GM23248 (cell line): ENCODE results near the gene PTPRU. TPM values are rescaled to one million over a fixed set of nuclear protein-coding genes. Genes with fewer than 3 reads are reported as not detected.

Source experiments
- DNase-seq: peaks from one replicate; pipeline ENCODE4 v3.0.0-alpha.2; 2015
- H2AFZ ChIP-seq: fragments of 200-600 bp; sonication (generic); 2 replicates; pipeline ENCODE4 v1.6.1; 2016; ENCODE audit warnings: antibody characterized with exemption
- H3F3A ChIP-seq: fragments of 200-600 bp; sonication (generic); 2 replicates; pipeline ENCODE4 v1.6.1; 2016; ENCODE audit warnings: mild to moderate bottlenecking, antibody characterized with exemption, mixed run types; ENCODE audit not compliant: insufficient read depth
- H3K27ac ChIP-seq: fragments of 200-600 bp; sonication (generic); 2 replicates; pipeline ENCODE4 v1.5.1; 2016; ENCODE audit warnings: mild to moderate bottlenecking
- H3K27me3 ChIP-seq: fragments of 200-600 bp; sonication (generic); replicated peaks from 2 replicates; pipeline ENCODE4 v1.6.1; 2016; ENCODE audit warnings: mild to moderate bottlenecking; ENCODE audit not compliant: insufficient read depth
- H3K36me3 ChIP-seq: fragments of 200-600 bp; sonication (generic); 2 replicates; pipeline ENCODE4 v1.6.1; 2016; ENCODE audit warnings: low read depth, mild to moderate bottlenecking
- H3K4me1 ChIP-seq: fragments of 200-600 bp; sonication (generic); 2 replicates; pipeline ENCODE4 v1.6.1; 2016; ENCODE audit warnings: mild to moderate bottlenecking; ENCODE audit not compliant: insufficient read depth
- H3K4me2 ChIP-seq: fragments of 200-600 bp; sonication (generic); one replicate; pipeline ENCODE4 v1.6.1; 2016; ENCODE audit warnings: mild to moderate bottlenecking; ENCODE audit not compliant: unreplicated experiment
- H3K4me3 ChIP-seq: fragments of 200-600 bp; sonication (generic); 2 replicates; pipeline ENCODE4 v1.5.1; 2016; ENCODE audit warnings: mild to moderate bottlenecking
- H3K79me2 ChIP-seq: fragments of 200-600 bp; sonication (generic); 2 replicates; pipeline ENCODE4 v1.6.1; 2016; ENCODE audit warnings: mild to moderate bottlenecking; ENCODE audit not compliant: insufficient read depth
- H3K9ac ChIP-seq: fragments of 200-600 bp; sonication (generic); 2 replicates; pipeline ENCODE4 v1.6.1; 2016; ENCODE audit warnings: mild to moderate bottlenecking
- H3K9me2 ChIP-seq: fragments of 200-600 bp; sonication (generic); 2 replicates; pipeline ENCODE4 v1.6.1; 2016; ENCODE audit warnings: mixed run types, mild to moderate bottlenecking, moderate library complexity; ENCODE audit not compliant: insufficient read depth
- H3K9me3 ChIP-seq: fragments of 200-600 bp; sonication (generic); one replicate; pipeline ENCODE4 v1.6.1; 2017; ENCODE audit warnings: low read depth
- H4K20me1 ChIP-seq: fragments of 200-600 bp; sonication (generic); 2 replicates; pipeline ENCODE4 v1.6.0; 2016; ENCODE audit not compliant: insufficient read depth
- EZH2 ChIP-seq: fragments of 200-600 bp; sonication (generic); IDR thresholded peaks from 2 replicates; pipeline ENCODE4 v1.6.1; 2018; ENCODE audit warnings: antibody characterized with exemption, mild to moderate bottlenecking; ENCODE audit not compliant: insufficient read depth, poor library complexity, severe bottlenecking
- EZH2phosphoT487 ChIP-seq: fragments of 200-600 bp; sonication (generic); IDR thresholded peaks from 2 replicates; pipeline ENCODE4 v1.6.1; 2018; ENCODE audit warnings: antibody characterized with exemption, moderate library complexity, mild to moderate bottlenecking, low read depth; ENCODE audit not compliant: insufficient read depth
- WGBS, 2 experiments: methylation state at CpG; one replicate each; pipeline ENCODE4 v1.1.6; 2015 to 2017; ENCODE audit warnings: low lambda C conversion rate in 2 of 2, low coverage in 1 of 2; ENCODE audit errors: missing lambda C conversion rate in 2 of 2; 5-methylcytosine and 5-hydroxymethylcytosine counted together
- in situ Hi-C: fragments of 300-500 bp; cut with MboI; formaldehyde crosslinking; loops from 2 replicates; pipeline ENCODE4 v1.15.0; 2020
- polyA plus RNA-seq: library from polyadenylated mRNA; unstranded; fragments of >200 nt; fragmentation: Nextera tagmentation; extraction: Ambion mirVana; gene quantifications from 2 replicates; pipeline ENCODE4 v1.2.1, GENCODE V29; 2016
- total RNA-seq: library from RNA; depleted of rRNA; stranded (reverse); fragments of >200 nt; shearing (Covaris generic); gene quantifications from 2 replicates; pipeline ENCODE4 v1.2.3, GENCODE V29; 2014

PTPRU gene
- total and polyA plus RNA-seq, 2 experiments from 2014 or later: 6.2 to 16.8 TPM

- Histone ChIP-seq H3K79me2 (no peaks in the 10 kb centered on the region), H3K27ac (peak overlapping the region; percentile 90), H2AFZ (no peak overlapping the region), H3K9me3 (no peaks in the 10 kb centered on the region), H3K9me2 (no peaks in the 10 kb centered on the region), H4K20me1 (no peaks in the 10 kb centered on the region), H3K4me1 (peaks cover 20% of the 10 kb centered on the region), H3K4me2 (no peak overlapping the region), H3K36me3 (peaks cover 9% of the 10 kb centered on the region; the same call in 1 of the 2 replicates), H3K4me3 (no peak overlapping the region), H3K9ac (peak overlapping the region; percentile 70; the same call in 1 of the 2 replicates), H3F3A (peaks cover 19% of the 10 kb centered on the region), H3K27me3 (no peaks in the 10 kb centered on the region)
- in situ Hi-C loops: loop anchor here (10.0 kb wide), 3 partner anchors 151 to 411 kb away; no protein-coding TSS in a partner anchor
- no peak for TF ChIP-seq EZH2
- DNase-seq: no peak
- WGBS, 2 experiments: 81 to 83% methylated on average over 8 of the region's 8 CpGs
These were observed 40.4 kb upstream of the PTPRU start for GRCh38 chr1:29195881-29196291.

- peaks cover 24% of the 10 kb centered on the region for H3K4me1 ChIP-seq
- WGBS, 2 experiments: 23 to 27% methylated on average over 7 of the region's 7 CpGs
- H3K9ac ChIP-seq: peak overlapping the region; percentile 70
- no peaks in the 10 kb centered on the region for H3K79me2 ChIP-seq
- no peaks in the 10 kb centered on the region for H3K9me2 ChIP-seq
- peak overlapping the region; percentile 90 for H3K27ac ChIP-seq
- no peak overlapping the region for H2AFZ ChIP-seq
- H3K4me3 ChIP-seq: no peak overlapping the region
- no peak for TF ChIP-seq EZH2phosphoT487
- no peak for TF ChIP-seq EZH2
- H3K36me3 ChIP-seq: peaks cover 9% of the 10 kb centered on the region; the same call in 1 of the 2 replicates
- in situ Hi-C loops: loop anchor here (10.0 kb wide), 3 partner anchors 152 to 412 kb away; no protein-coding TSS in a partner anchor
- H3K4me2 ChIP-seq: peak overlapping the region; percentile 29
- no peaks in the 10 kb centered on the region for H4K20me1 ChIP-seq
- peak; percentile 93 for DNase-seq
- H3K27me3 ChIP-seq: no peaks in the 10 kb centered on the region
- no peaks in the 10 kb centered on the region for H3K9me3 ChIP-seq
- H3F3A ChIP-seq: peaks cover 24% of the 10 kb centered on the region
These were observed 39.3 kb upstream of the PTPRU start for GRCh38 chr1:29196863-29197589.

DNA sequence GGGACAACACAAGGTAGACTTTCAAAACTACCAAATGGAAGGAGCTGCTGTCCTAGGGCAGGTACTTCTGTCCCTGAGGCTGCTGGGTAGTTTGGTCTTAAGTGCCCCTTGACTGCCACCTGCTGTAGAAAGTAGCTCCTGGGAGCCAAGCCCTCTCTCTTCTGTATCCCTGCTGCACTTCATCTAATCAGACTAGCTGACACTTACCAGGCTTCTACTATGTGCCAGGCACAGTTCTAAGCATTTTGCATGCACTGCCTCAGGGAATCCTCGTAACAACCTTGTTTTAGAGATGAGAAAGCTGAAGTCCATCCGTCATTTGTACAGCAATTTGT is 38.8 kb upstream of the PTPRU start:
- no peak overlapping the region for H3K4me3 ChIP-seq
- no peaks in the 10 kb centered on the region for H4K20me1 ChIP-seq
- peaks cover 29% of the 10 kb centered on the region for H3F3A ChIP-seq
- H3K9ac ChIP-seq: peak overlapping the region; percentile 52
- no peaks in the 10 kb centered on the region for H3K9me3 ChIP-seq
- TF ChIP-seq EZH2phosphoT487 (no peak), EZH2 (no peak)
- H3K4me1 ChIP-seq: peaks cover 30% of the 10 kb centered on the region
- H3K27me3 ChIP-seq: no peaks in the 10 kb centered on the region
- H3K9me2 ChIP-seq: no peaks in the 10 kb centered on the region
- peak overlapping the region; percentile 90 for H3K27ac ChIP-seq
- H3K79me2 ChIP-seq: no peaks in the 10 kb centered on the region
- DNase-seq: peak; percentile 70
- no peak overlapping the region for H3K4me2 ChIP-seq
- no peak overlapping the region for H2AFZ ChIP-seq
- 93 to 100% methylated on average over 2 of the region's 2 CpGs for WGBS, 2 experiments
- peaks cover 9% of the 10 kb centered on the region; the same call in 1 of the 2 replicates for H3K36me3 ChIP-seq
- in situ Hi-C loops: loop anchor here (10.0 kb wide), 3 partner anchors 153 to 413 kb away; no protein-coding TSS in a partner anchor

- Histone ChIP-seq H3K4me1 (peaks cover 31% of the 10 kb centered on the region), H3K27ac (no peak overlapping the region), H3K36me3 (peaks cover 9% of the 10 kb centered on the region; the same call in 1 of the 2 replicates), H3K79me2 (no peaks in the 10 kb centered on the region), H2AFZ (no peak overlapping the region), H3K4me3 (no peak overlapping the region), H4K20me1 (no peaks in the 10 kb centered on the region), H3K9me2 (no peaks in the 10 kb centered on the region), H3F3A (peaks cover 30% of the 10 kb centered on the region), H3K27me3 (no peaks in the 10 kb centered on the region), H3K9me3 (no peaks in the 10 kb centered on the region), H3K4me2 (no peak overlapping the region), H3K9ac (no peak overlapping the region)
- WGBS, 2 experiments: 92 to 95% methylated on average over 12 of the region's 12 CpGs
- DNase-seq: no peak
- TF ChIP-seq EZH2: no peak
- no peak for TF ChIP-seq EZH2phosphoT487
- in situ Hi-C loops: loop anchor here (10.0 kb wide), 3 partner anchors 153 to 413 kb away; no protein-coding TSS in a partner anchor
These were observed 38.3 kb upstream of the PTPRU start for GRCh38 chr1:29197993-29198392.
